ENCODE results near the gene BCAS1. TPM values are rescaled to one million over a fixed set of nuclear protein-coding genes. Genes with fewer than 3 reads are reported as not detected.

The BCAS1 gene
- polyA plus RNA-seq, 1 of the 3 experiments (the other 2 are of a cell fraction) = not detected

DNA sequence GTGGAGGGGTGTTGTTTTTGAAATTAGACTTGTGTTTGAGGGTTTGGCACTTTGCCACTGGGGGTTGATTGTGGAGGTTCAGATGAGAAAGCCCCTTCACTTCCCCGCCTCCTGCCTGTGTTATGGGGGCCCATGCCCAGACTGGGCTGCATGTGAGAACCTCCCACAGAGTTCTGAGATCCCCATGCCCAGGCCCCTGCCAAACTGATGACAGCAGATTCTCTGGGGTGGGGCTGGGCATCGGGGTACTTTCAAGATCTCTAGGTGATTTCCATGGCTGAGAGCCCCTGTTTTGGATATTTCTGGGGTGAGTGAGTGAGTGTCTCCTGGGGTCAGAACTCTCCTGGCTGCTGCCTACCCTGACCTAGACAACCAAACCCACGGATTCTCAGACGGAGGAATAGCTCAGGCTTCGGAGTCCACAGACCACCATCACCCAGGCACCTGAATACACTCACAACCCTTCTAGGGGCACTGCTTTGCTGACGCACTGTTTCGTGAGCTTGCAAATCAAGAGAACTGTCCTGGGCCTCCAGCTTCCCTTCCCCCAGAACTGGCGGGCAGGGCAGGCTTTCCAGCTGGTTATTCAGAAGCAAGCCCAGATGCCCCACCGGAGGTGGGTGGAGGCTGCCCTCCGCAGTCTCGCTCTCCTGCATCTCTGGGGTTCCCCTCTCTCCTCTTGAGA lies 6.3 kb downstream of the BCAS1 start (continued):
- TF ChIP-seq USF2 (IDR thresholded peaks at IDR 0.05; ENCODE audit: borderline replicate concordance, low read depth, low read length) = no peak
- no peak for TF ChIP-seq MEF2A (IDR thresholded peaks at IDR 0.05; ENCODE audit: borderline replicate concordance, low read depth)
- no peak for TF ChIP-seq ELF1 (IDR thresholded peaks at IDR 0.05)
- no peak for TF ChIP-seq FOSL2 (IDR thresholded peaks at IDR 0.05; ENCODE audit: borderline replicate concordance, low read depth)
- TF ChIP-seq FOXM1 (IDR thresholded peaks at IDR 0.05; ENCODE audit: low read depth) = no peak

DNA sequence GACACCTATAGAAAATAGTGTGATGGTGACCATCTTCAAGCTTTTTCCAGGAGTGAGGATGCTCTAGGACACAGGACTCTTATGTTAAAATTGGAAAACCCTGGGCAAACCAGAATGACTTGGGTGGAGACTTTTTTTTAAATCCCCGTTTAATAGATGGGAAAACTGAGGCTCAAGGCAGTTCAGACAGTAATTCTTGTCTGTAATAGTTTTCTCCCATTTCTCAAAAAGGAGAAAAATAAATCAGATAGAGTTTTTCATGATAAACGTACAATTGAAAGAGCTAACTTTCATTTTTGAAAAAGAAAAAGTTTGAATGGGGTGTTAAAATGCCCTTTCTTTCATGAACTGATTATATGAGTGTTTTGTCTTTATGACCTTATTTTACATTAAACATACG lies 6.8 kb downstream of the BCAS1 start:
- Histone ChIP-seq H3K4me1 (ENCODE audit: control insufficient read depth in 1 of 2, insufficient read depth in 2 of 2, low read depth in 1 of 2, low read length in 1 of 2) (no peaks in the 10 kb centered on the region; a peak in 2 of 4 replicates), H3K4me2 (no peak overlapping the region), H3K27ac (ENCODE audit: low read depth in 2 of 2, low read length in 1 of 2) (no peak overlapping the region), H3K79me2 (ENCODE audit: insufficient read depth) (no peaks in the 10 kb centered on the region), H3K36me3 (replicated peaks in 1 of 2; ENCODE audit: control insufficient read depth in 1 of 2, insufficient read depth in 2 of 2, low read length in 1 of 2) (no peaks in the 10 kb centered on the region), H4K20me1 (ENCODE audit: insufficient read depth) (no peaks in the 10 kb centered on the region), H3K4me3 (ENCODE audit: low read depth in 2 of 2, low read length in 1 of 2) (no peak overlapping the region), H2AFZ (ENCODE audit: low read depth) (no peak overlapping the region), H3F3A (replicated peaks; ENCODE audit: insufficient read depth) (no peaks in the 10 kb centered on the region), H3K27me3 (ENCODE audit: insufficient read depth) (no peaks in the 10 kb centered on the region), H3K9me2 (no peaks in the 10 kb centered on the region), H3K9ac (no peak overlapping the region), H3K9me3 (no peaks in the 10 kb centered on the region)
- ChIA-PET CTCF (interaction anchor here (0.7 to 3.9 kb wide), 19 partner anchors 8 to 584 kb away, joined by 3 to 23 read pairs (median 5); partner anchors contain the start of gene BCAS1), POLR2A (no interaction called here)
- no peak for DNase-seq
- 47% methylated on average over 3 of the region's 3 CpGs for WGBS (ENCODE audit: low lambda C conversion rate)
- TF ChIP-seq JUND (IDR thresholded peaks at IDR 0.05) = no peak
- TF ChIP-seq YY1 (IDR thresholded peaks at IDR 0.05; ENCODE audit: low read depth) = no peak
- TF ChIP-seq TAF1 (IDR thresholded peaks at IDR 0.05; ENCODE audit: borderline replicate concordance, low read depth, low read length) = no peak
- TF ChIP-seq USF2 (IDR thresholded peaks at IDR 0.05; ENCODE audit: borderline replicate concordance, low read depth, low read length) = no peak
- TF ChIP-seq, protein P1, sequence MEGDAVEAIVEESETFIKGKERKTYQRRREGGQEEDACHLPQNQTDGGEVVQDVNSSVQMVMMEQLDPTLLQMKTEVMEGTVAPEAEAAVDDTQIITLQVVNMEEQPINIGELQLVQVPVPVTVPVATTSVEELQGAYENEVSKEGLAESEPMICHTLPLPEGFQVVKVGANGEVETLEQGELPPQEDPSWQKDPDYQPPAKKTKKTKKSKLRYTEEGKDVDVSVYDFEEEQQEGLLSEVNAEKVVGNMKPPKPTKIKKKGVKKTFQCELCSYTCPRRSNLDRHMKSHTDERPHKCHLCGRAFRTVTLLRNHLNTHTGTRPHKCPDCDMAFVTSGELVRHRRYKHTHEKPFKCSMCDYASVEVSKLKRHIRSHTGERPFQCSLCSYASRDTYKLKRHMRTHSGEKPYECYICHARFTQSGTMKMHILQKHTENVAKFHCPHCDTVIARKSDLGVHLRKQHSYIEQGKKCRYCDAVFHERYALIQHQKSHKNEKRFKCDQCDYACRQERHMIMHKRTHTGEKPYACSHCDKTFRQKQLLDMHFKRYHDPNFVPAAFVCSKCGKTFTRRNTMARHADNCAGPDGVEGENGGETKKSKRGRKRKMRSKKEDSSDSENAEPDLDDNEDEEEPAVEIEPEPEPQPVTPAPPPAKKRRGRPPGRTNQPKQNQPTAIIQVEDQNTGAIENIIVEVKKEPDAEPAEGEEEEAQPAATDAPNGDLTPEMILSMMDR (IDR thresholded peaks at IDR 0.05) = no peak
- no peak for TF ChIP-seq MAX (IDR thresholded peaks at IDR 0.05; ENCODE audit: low read depth)
- TF ChIP-seq PBX3 (IDR thresholded peaks at IDR 0.05) = no peak
- TF ChIP-seq TEAD4 (IDR thresholded peaks at IDR 0.05; ENCODE audit: borderline replicate concordance, insufficient read depth) = no peak
- no peak for TF ChIP-seq NFIC (IDR thresholded peaks at IDR 0.05; ENCODE audit: borderline replicate concordance)

Measured in SK-N-SH (cell line).